SK-N-MC (cell line): Measurements from ENCODE around the gene ACER3.
"Not testable (repeated sequence)": the region's sequence is repeated elsewhere in the genome, so short reads cannot be mapped to it uniquely, and the experiment has no call there.

Experiments
- EZH2 ChIP-seq: fragments of 200-600 bp; sonication (generic); IDR thresholded peaks from one replicate; pipeline ENCODE4 v1.6.1; 2017; ENCODE audit warnings: antibody characterized with exemption
- POLR2AphosphoS5 ChIP-seq: IDR thresholded peaks from 2 replicates; pipeline ENCODE4 v1.6.1; 2012; ENCODE audit warnings: mild to moderate bottlenecking, low read depth, low read length, borderline replicate concordance

GRCh38 chr11:77047928-77048446 is 187.3 kb downstream of the ACER3 start:
- TF ChIP-seq POLR2AphosphoS5, EZH2: not testable (repeated sequence)
